Right atrium auricular region (tissue), 2 donors: Measurements from ENCODE around the gene PSMD6. TPM values are rescaled to one million over a fixed set of nuclear protein-coding genes. Genes with fewer than 3 reads are reported as not detected.
A peak's percentile ranks its signal among the peaks of the same experiment; 100 is the strongest.

Source experiments
- DNase-seq: peaks from one replicate; pipeline ENCODE4 v3.0.0-alpha.2; 2019; ENCODE audit warnings: low spot score
- H3K27ac ChIP-seq, 2 donors: fragments of 200-600 bp; sonication (generic); 1 replicate in 1 of 2; 2 replicates in 1 of 2; pipeline ENCODE4 v1.5.1; 2016 to 2019
- H3K27me3 ChIP-seq, 2 donors: fragments of 200-600 bp; sonication (generic); one replicate each; pipeline versions ENCODE4 v1.5.1 to v1.6.0; 2017 to 2019
- H3K36me3 ChIP-seq: fragments of 200-600 bp; sonication (generic); one replicate; pipeline ENCODE4 v1.5.1; 2016
- H3K4me1 ChIP-seq, 2 donors: fragments of 200-600 bp; sonication (generic); one replicate each; pipeline versions ENCODE4 v1.5.1 to v1.6.0; 2017 to 2019
- H3K4me3 ChIP-seq, 2 donors: fragments of 200-600 bp; sonication (generic); 1 replicate in 1 of 2; 2 replicates in 1 of 2; pipeline ENCODE4 v1.5.1; 2017 to 2019; ENCODE audit warnings: mild to moderate bottlenecking in 1 of 2, moderate library complexity in 1 of 2
- H3K9me3 ChIP-seq, 2 donors: fragments of 200-600 bp; sonication (generic); one replicate each; pipeline ENCODE4 v1.5.1; 2019
- CTCF ChIP-seq, 2 donors: fragments of 200-600 bp; sonication (generic); IDR thresholded peaks; one replicate each; pipeline ENCODE4 v1.5.1; 2019; ENCODE audit warnings: antibody characterized with exemption in 2 of 2
- total RNA-seq, 2 donors: library from RNA; depleted of rRNA; stranded (reverse); fragments of >200 nt; gene quantifications; one replicate each; pipeline ENCODE4 v1.1.0, GENCODE V29; 2016

The PSMD6 gene
- total RNA-seq, 2 donors from 2014 or later = 48.2 to 74.5 TPM

GRCh38 chr3:63966007-63966406 is 57.3 kb downstream of the PSMD6 start:
- no peak for DNase-seq
- TF ChIP-seq CTCF (IDR thresholded peaks at IDR 0.05) = no peak
- Histone ChIP-seq H3K9me3 (no peaks in the 10 kb centered on the region), H3K27me3 (no peaks in the 10 kb centered on the region), H3K27ac (no peak overlapping the region), H3K4me1 (peaks cover 0 to 43% of the 10 kb centered on the region in 2 donors), H3K36me3 (no peaks in the 10 kb centered on the region), H3K4me3 (no peak overlapping the region)

GRCh38 chr3:63964681-63965485 is 58.4 kb downstream of the PSMD6 start:
- H3K4me3 ChIP-seq = no peak overlapping the region
- no peak overlapping the region for H3K27ac ChIP-seq
- H3K27me3 ChIP-seq = no peaks in the 10 kb centered on the region
- no peak for DNase-seq
- H3K36me3 ChIP-seq = no peaks in the 10 kb centered on the region
- H3K4me1 ChIP-seq = peaks cover 0 to 41% of the 10 kb centered on the region in 2 donors
- TF ChIP-seq CTCF (IDR thresholded peaks at IDR 0.05) = no peak
- H3K9me3 ChIP-seq = no peaks in the 10 kb centered on the region

- Histone ChIP-seq H3K4me1 (peaks cover 0 to 31% of the 10 kb centered on the region in 2 donors), H3K27me3 (no peaks in the 10 kb centered on the region), H3K27ac (no peak overlapping the region), H3K9me3 (no peaks in the 10 kb centered on the region), H3K36me3 (no peaks in the 10 kb centered on the region), H3K4me3 (no peak overlapping the region)
- DNase-seq = no peak
- TF ChIP-seq CTCF (IDR thresholded peaks at IDR 0.05) = no peak
Observed at GRCh38 chr3:63963496-63963895, 59.8 kb downstream of the PSMD6 start.

GRCh38 chr3:63961891-63962290 is 61.4 kb downstream of the PSMD6 start:
- Histone ChIP-seq H3K9me3 (no peaks in the 10 kb centered on the region), H3K27me3 (no peaks in the 10 kb centered on the region), H3K27ac (no peak overlapping the region), H3K36me3 (no peaks in the 10 kb centered on the region), H3K4me3 (no peak overlapping the region), H3K4me1 (peaks cover 0 to 18% of the 10 kb centered on the region in 2 donors)
- peak; percentile 35 to 66 for TF ChIP-seq CTCF (IDR thresholded peaks at IDR 0.05)
- no peak for DNase-seq

Other genes with a start within 250 kb of the PSMD6 start
- gene C3orf49, start 204.2 kb downstream of the PSMD6 start, total RNA-seq = not detected
- 10 to 100 TPM; 55.1 to 63.6 TPM for gene THOC7, start 159.7 kb downstream of the PSMD6 start, total RNA-seq
- gene ATXN7, start 159.6 kb downstream of the PSMD6 start, total RNA-seq = 10 to 100 TPM; 13.9 to 15.5 TPM
- not detected for gene SCAANT1, start 111.1 kb downstream of the PSMD6 start, total RNA-seq
- 10 to 100 TPM; 18.4 to 22.2 TPM for gene PRICKLE2, start 202.0 kb upstream of the PSMD6 start, total RNA-seq